Central memory CD4-positive, alpha-beta T cell (primary cell): ENCODE measurements around the gene GGCT.

Experiments used
- DNase-seq: peaks from one replicate; pipeline ENCODE4 v3.0.0; 2022

The GGCT gene

GRCh38 chr7:30476459-30477145, 28.0 kb downstream of the GGCT start:
- no peak for DNase-seq

GRCh38 chr7:30475580-30475979, 29.0 kb downstream of the GGCT start:
- DNase-seq: no peak

DNA sequence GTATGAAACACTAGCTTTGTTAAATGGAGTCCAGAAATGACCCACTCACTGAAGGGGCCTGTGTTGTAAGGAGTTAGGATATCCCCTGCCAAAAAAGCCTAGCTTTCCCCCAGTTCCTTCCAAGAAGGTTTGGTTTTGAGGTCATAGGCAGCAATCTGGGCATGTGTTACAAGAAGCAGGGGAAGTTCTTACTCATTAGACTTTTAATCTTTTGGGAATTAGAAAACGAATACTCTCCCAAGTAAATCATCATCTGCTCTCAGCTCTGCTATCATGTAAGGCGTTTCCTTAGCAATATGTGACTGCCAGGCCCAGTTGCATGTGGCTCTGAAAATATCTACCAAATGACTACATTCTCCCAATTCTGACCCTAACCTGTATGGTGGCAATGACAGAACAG, 29.7 kb downstream of the GGCT start:
- no peak for DNase-seq

DNA sequence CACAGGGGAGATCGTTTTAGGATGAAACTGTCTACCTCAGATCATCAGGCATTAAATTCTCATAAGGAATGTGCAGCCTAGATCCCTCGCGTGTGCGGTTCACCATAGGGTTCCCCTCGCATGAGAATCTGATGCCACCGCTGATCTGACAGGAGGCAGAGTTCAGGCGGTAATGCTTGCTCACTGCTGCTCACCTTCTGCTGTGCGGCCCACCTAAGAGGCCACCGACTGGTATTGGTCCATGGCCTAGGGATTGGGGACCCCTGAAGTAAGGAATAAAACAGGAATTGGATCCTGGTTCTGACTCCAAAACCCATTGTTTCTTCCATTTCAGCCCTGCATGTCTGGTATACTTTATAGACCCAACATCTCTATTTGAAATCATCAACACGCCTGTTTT, 30.1 kb downstream of the GGCT start:
- no peak for DNase-seq

DNA sequence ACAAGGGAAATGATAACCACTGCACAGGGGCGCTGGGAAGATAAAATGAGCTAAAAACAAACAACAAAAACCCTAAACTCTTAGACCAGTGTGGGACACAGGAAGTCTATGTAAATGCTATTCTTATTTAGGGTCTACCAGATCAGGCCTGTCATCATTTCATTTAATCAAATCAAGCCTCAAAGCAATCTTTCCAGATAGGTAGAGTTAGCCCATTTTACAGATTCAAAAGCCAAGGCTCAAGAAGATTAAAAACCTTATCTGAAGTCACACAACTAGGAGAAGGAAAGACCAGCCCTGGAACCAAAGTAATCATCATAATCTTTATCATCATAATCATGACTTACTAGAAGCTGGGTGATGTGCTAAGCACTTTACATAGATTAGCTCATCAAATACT, 30.7 kb downstream of the GGCT start:
- DNase-seq: no peak

- no peak for DNase-seq
These were observed 31.5 kb downstream of the GGCT start for GRCh38 chr7:30472784-30473775.

GRCh38 chr7:30472081-30472783, 32.4 kb downstream of the GGCT start:
- no peak for DNase-seq

- no peak for DNase-seq
These were observed 33.4 kb downstream of the GGCT start for GRCh38 chr7:30471205-30471604.

- DNase-seq: no peak
These were observed 33.9 kb downstream of the GGCT start for GRCh38 chr7:30470771-30471170.

DNA sequence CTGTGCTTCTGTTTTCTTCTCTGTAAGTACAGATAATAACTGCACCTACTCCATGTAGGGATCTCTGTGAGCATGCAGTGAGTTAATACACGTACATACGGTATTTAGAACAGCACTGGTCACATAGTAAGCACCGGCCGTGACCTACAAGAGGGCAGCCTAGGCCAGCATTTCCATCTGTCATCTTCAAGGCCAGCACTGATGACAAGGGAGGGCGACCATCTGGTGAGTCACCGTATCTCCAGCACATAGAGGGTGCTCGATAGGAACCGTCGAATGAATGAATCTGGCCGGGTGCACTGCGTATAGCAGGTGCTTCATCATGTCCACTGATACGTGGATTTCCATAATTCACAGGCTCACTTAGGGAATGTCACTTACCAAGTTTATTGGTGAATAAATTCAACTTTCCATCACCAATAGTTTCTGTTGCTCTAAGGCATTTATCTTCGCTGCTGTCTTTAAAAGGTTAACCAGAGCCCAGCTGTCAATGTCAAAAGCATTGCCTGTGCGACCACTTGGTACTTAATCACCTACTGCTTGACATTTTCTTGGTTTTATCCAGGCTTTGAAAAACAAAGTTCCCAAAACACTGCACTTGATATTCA, 34.4 kb downstream of the GGCT start:
- DNase-seq: no peak

GRCh38 chr7:30469303-30469702, 35.3 kb downstream of the GGCT start:
- DNase-seq: no peak

- no peak for DNase-seq
These were observed 35.8 kb downstream of the GGCT start for GRCh38 chr7:30468791-30469190.

- DNase-seq: no peak
These were observed 36.6 kb downstream of the GGCT start for GRCh38 chr7:30468041-30468440.

DNA sequence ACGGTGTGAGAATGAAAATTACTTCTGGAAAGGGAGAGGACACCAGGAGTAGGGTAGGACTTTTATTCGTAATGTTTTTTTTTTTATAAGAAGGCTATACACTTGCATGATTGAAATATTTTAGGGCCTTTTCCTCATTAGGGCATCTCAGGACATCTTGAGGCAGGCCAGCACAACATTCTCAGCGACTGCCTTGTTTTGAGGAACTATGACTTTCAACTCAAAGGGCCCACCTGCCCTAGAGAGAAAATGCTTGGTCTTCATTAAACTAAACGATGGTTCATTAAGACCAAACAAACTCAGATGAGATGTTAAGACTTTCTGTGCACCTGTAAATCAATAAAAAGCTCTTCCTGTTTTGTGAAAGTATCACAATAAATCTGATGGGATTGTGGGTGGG, 37.4 kb downstream of the GGCT start:
- DNase-seq: no peak

DNA sequence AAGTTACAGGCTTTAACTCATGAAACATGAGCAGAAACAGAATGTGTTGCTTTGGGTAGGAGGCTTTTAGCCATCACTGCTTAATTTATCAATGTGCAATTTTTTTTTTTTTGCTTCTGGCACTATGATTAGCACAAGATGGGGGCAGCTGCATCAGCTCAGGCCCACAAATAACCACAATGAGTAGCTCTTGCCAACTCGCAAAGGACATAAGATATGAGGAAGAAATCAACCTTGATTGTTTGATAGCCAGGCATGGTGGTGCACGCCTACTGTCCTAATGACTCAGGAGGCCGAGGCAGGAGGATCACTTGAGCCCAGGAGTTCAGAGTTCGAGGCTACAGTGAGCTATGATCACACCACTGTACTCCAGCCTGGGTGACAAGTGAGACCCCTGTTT, 38.4 kb downstream of the GGCT start:
- DNase-seq: no peak

DNA sequence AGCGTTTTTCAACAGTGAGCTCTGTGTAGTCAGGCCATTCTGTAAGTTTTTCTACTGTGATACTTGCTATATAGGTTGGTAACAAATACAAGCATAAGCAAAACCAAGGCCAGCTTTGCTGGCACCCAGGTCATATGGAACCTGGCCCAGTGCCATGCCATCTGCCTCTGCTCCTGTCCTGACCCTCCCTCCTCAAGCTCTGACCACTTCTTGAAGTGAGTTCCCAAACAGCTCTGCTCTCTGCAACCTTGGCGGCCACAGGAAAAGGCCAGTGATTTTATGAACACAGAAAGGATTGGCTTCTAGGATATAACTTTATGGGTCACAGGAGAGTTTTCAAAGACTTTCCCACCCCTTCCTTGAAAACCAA, 38.8 kb downstream of the GGCT start:
- no peak for DNase-seq

- no peak for DNase-seq
These were observed 39.4 kb downstream of the GGCT start for GRCh38 chr7:30465046-30465810.

DNA sequence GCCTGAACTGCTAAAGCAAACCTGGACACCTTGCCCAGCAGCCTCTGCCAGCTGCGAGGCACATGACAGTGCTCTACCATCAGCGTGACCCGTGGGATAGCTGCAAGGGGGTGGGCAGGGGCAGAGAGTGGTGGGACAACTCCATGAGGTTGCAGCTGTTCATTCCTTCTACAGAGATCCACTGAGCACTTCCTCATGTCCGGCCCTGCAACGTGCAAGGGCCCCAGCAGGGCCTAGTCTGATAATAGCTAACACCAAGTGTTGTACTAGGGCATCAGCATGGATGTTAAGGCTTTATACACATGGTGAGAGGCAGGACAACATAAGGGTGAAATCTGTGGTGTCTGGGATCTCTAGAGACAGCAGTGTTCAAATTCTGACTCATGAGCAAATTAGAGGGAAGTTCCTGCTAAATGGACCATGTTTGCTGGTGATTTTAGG, 40.4 kb downstream of the GGCT start:
- DNase-seq: no peak

- no peak for DNase-seq
These were observed 41.1 kb downstream of the GGCT start for GRCh38 chr7:30463405-30464145.

DNA sequence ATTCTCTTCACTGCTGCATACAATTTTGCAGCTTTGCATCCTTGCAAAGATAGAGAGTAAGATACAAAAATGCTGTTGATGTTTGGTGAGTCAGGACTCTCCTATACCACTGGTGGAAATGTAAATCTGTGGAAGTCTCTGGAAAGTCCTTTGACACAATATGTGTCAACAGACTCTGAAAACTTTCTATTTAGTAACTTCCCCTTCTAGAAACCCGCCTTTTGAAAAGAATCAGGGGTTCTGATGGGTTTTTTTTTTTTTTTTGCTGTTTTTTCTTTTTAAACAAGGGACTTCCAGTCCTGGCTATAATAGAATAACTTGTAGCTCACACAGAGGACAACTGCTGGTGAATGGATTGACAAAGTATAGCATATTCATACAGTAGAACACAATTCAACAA, 42.5 kb downstream of the GGCT start:
- DNase-seq: no peak

DNA sequence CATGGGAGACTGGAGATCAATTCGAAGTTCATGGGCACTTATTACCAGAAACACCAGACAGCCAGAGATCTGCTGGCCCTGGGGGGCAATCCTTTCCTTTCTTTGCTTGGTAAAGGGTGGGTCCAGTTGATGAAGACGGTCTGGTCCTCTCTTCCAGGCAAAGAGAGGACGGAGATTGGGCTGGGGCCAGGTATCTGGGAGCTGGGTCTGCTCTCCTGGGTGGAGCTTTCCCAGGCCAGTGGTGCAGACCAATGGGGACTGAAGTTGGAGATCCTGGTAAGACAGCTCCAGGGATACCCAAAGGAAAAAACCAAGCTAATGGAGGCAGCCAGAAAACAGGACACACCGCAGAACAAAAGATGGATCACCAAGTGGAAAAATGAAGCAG, 44.4 kb downstream of the GGCT start:
- DNase-seq: no peak
